Ishikawa (cell line): ENCODE measurements around the gene PPM1K.

Source experiments
- CEBPB ChIP-seq: IDR thresholded peaks from 2 replicates; pipeline ENCODE4 v1.6.1; 2012
- CREB1 ChIP-seq: IDR thresholded peaks from 2 replicates; pipeline ENCODE4 v1.6.1; 2012; ENCODE audit warnings: low read depth
- EGR1 ChIP-seq: IDR thresholded peaks from 2 replicates; pipeline ENCODE4 v1.6.1; 2012
- EP300 ChIP-seq: IDR thresholded peaks from 2 replicates; pipeline ENCODE4 v1.6.1; 2012; ENCODE audit warnings: borderline replicate concordance
- FOXM1 ChIP-seq: IDR thresholded peaks from 2 replicates; pipeline ENCODE4 v1.6.1; 2012; ENCODE audit warnings: low read depth, borderline replicate concordance
- MAX ChIP-seq: IDR thresholded peaks from 2 replicates; pipeline ENCODE4 v1.6.1; 2012
- NFIC ChIP-seq: IDR thresholded peaks from 2 replicates; pipeline ENCODE4 v1.6.1; 2012
- RAD21 ChIP-seq: IDR thresholded peaks from 2 replicates; pipeline ENCODE4 v1.6.1; 2012; ENCODE audit warnings: low read depth
- REST ChIP-seq: IDR thresholded peaks from 2 replicates; pipeline ENCODE4 v1.6.1; 2012; ENCODE audit warnings: low read depth, mild to moderate bottlenecking
- TAF1 ChIP-seq: IDR thresholded peaks from 2 replicates; pipeline ENCODE4 v1.6.1; 2012; ENCODE audit warnings: low read depth, mild to moderate bottlenecking
- TCF12 ChIP-seq: IDR thresholded peaks from 2 replicates; pipeline ENCODE4 v1.6.1; 2012; ENCODE audit warnings: low read depth
- TEAD4 ChIP-seq: IDR thresholded peaks from 2 replicates; pipeline ENCODE4 v1.6.1; 2012
- USF1 ChIP-seq: IDR thresholded peaks from 2 replicates; pipeline ENCODE4 v1.6.1; 2012
- YY1 ChIP-seq: IDR thresholded peaks from 2 replicates; pipeline ENCODE4 v1.6.1; 2012; ENCODE audit warnings: low read depth
- ZBTB7A ChIP-seq: IDR thresholded peaks from 2 replicates; pipeline ENCODE4 v1.6.1; 2012; ENCODE audit warnings: low read depth

PPM1K gene

GRCh38 chr4:88284439-88285234 is at the start of gene PPM1K:
PPM1K (minus strand) TSS chr4:88284561; CDS start chr4:88278583, 5,978 bp downstream.
- peak; percentile 52 for TF ChIP-seq MAX
- TF ChIP-seq ZBTB7A: 0 out of 2 replicates have a peak, but pooled peaks have one; percentile 67
- peak; percentile 63; the same call in 1 of the 2 replicates for TF ChIP-seq CREB1
- no peak for TF ChIP-seq USF1
- peak; percentile 91 for TF ChIP-seq NFIC
- no peak for TF ChIP-seq CEBPB
- TF ChIP-seq YY1: no peak
- TF ChIP-seq EP300: no peak
- TF ChIP-seq TAF1: no peak
- no peak for TF ChIP-seq REST
- TF ChIP-seq RAD21: no peak
- peak; percentile 57; the same call in 1 of the 2 replicates for TF ChIP-seq TEAD4
- TF ChIP-seq EGR1: no peak
- no peak for TF ChIP-seq FOXM1
- peak; percentile 58 for TF ChIP-seq TCF12

GRCh38 chr4:88333741-88334405 is 49.5 kb upstream of the PPM1K start:
- TF ChIP-seq RAD21 (no peak), FOXM1 (no peak), YY1 (no peak), NFIC (no peak), EGR1 (no peak), CREB1 (no peak), ZBTB7A (no peak), TCF12 (no peak), USF1 (no peak), EP300 (no peak), TEAD4 (no peak), REST (no peak), TAF1 (no peak)

- TF ChIP-seq FOXM1 (no peak), USF1 (no peak), YY1 (no peak), RAD21 (no peak), NFIC (no peak), TEAD4 (no peak), ZBTB7A (no peak)
Measured at GRCh38 chr4:88327665-88328064, 43.3 kb upstream of the PPM1K start.

- TF ChIP-seq TEAD4 (no peak), ZBTB7A (no peak), EP300 (no peak), CREB1 (no peak), TAF1 (no peak), EGR1 (no peak), USF1 (no peak), REST (no peak), YY1 (no peak), NFIC (no peak), FOXM1 (no peak), RAD21 (no peak), CEBPB (no peak)
Measured at GRCh38 chr4:88320780-88321373, 36.5 kb upstream of the PPM1K start.
